Frontal cortex (tissue), 4 donors: ENCODE results near the gene TNS1. TPM values are rescaled to one million over a fixed set of nuclear protein-coding genes. Genes with fewer than 3 reads are reported as not detected.
A peak's percentile ranks its signal among the peaks of the same experiment; 100 is the strongest.

Experiments
- DNase-seq, 2 donors: peaks; one replicate each; pipeline ENCODE4 v3.0.0; 2012; ENCODE audit warnings: low spot score in 2 of 2
- FAIRE-seq: peaks from 2 replicates; lab custom pipeline; 2012; peaks lifted over from hg19 to GRCh38; lab: Jason Lieb, UNC
- total RNA-seq: library from RNA; depleted of rRNA; stranded (reverse); fragments of >200 nt; gene quantifications from one replicate; pipeline ENCODE4 v1.2.3, GENCODE V29; 2014
- donor health status: control.
- donor health status: control.
- donor health status: control.

The TNS1 gene
- total RNA-seq, 1 donor from 2014 or later = 3.7 TPM

DNA sequence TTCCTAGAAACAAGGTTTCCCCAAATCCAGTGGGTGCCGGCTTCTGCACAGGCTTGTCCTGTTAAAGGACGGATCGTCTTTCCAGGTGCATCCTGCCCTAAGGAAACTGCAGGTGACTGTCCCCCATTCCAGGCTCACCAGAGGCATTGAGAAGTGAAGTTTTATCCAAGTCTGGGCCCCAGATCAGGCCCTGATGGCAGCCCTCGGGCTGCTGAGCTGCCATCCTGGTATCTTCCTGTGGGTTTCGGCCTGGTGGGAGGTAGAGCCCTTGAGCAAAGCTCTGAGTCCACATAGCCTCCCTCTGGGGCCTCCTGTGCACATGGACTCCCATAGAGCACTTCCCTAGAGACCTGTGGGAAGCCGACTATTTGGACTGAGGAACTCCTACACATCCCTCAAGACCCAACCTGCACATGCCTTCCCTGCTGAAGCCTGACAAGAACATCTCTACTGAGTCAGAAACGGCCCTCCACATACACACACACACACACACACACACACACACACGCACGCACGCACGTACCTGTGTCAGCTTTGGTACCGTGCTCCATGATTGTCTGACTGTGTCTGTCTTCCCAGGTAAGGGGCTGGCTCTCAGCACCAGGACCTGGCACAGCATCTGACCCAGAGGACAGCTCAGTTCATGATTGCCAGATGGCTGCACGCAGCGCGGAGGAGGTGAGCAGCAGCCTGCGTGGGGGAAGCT, 16.4 kb downstream of the TNS1 start:
- FAIRE-seq = no peak
- no peak for DNase-seq

DNA sequence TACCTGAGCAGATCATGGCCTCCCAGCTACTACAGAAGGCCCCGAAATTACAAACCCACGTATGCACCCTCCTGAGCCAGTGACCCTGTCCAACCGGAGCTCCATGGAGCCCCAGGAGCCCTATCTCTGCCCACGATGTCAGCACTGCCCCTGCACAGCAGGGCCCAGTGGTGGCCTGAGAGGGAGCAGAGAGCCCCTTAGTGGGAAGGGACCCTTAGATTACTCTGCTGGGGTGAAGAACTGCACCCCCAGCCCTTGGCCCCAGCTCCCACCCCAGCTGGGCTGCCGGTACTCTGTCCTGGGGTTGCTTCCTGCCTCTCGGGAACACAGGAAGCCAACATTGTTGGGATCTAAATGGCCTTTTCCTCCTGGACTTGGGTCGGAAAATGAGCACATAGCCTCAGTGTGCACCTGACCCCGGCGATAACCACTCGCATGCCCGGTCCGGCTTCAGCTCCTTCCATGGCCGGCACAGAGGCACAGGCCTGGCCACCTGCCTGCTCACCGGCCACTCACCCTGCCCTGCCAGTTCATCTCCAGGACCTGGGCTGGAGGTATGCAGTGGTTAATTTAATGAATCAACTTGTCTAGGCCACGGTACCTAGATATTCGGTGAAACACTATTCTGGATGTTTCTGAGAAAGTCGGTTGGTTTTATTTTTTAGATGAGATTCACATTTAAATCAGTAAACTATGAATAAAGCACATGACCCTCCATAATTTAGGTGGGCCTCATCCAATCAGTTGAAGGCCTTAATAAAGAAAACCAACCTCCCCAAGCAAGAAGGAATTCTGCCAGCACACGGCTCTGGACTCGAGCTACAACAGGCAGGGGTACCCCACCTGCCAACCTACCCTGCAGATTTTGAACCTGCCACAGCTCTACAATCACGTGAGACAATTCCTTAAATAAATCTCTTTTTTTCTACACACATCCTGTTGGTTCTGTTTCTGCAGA, 19.2 kb downstream of the TNS1 start:
- FAIRE-seq (no peak), DNase-seq (no peak)

DNA sequence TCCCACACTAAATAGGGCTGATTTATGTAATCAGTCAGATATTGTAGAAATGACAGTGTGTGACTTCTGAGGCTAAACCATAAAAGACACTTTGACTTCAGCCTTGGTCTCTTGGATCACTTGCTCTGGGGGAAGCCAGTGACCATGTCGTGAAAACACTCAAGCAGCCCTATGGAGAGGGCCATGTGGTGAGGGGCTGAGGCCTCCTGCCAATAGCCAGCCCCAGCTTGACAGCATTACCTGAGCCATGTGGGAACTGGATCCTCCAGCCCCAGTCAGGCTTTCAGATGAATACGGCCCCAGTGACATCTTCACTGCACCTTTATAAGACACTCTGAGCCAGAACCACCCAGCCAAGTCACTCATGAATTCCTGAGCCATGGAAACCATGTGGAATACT, 20.8 kb downstream of the TNS1 start:
- no peak for FAIRE-seq
- no peak for DNase-seq

DNA sequence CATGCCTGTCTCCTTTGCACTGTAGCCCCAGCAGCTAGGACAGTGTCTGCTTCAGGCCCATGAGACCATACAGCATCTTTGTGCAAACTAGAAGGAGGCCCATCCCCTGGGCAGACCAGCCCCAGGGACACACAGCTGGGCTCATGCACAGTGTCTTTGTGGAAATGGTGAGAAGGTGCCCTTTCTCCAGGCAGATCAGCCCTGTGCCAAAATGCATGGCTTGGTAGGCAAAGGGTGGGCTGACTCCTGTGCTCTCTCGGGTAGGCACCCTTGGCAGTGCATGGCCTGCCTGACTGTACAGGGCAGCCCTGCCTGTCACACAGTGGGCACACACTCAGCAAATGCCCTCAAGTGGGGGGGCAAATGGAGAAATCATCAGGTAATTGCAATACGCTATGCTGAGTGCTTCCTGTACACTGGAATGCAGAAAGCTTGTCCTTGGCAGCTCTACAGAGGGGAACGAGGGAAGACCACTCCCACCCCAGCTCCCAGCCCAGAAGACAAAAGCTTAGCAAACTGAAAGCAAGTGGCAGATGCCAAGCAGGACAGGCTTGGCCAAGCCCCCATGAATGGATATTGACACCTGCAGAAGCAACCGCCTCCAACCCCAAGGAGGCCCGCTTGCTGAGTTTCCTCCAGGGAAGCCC, 21.6 kb downstream of the TNS1 start:
- DNase-seq (no peak), FAIRE-seq (no peak)

DNA sequence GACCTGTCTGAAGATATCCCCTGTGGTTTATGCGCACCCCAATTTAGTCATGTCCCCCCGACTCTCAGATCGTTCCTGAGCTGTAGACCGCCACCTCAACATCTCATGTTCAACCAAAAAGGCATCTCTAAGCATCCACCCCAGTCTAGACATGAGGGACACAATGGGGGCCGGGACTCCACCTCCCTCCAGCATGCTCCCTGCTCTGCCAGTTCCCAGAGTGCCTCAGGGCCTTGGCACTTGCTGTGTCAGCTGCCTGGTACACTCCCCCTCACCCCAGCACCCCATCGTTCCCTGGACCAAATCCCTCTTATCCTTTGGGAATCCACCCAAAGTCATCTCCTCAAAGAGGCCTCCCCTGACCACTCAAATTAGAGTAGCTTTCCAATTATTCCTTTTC, 22.2 kb downstream of the TNS1 start:
- DNase-seq (no peak), FAIRE-seq (no peak)

DNA sequence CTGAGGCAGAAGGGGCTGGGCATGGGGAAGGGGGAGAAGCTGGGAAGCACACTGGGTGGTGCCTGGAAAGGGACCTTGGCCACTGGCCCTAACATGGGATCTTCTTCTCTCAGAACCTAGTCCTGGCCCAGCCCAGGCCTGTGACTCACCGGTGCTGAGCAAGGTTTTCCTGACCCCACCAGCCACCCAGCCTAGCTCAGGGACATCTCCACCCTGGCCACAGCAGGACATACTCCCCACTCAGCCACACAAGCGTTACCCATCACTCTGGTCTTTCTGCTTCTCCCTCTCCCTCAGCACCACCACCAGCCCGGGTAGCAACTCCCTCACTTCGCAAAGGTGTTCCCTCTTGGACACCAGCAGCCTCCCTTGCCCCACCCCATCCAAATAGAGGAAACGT, 22.8 kb downstream of the TNS1 start:
- DNase-seq = no peak

DNA sequence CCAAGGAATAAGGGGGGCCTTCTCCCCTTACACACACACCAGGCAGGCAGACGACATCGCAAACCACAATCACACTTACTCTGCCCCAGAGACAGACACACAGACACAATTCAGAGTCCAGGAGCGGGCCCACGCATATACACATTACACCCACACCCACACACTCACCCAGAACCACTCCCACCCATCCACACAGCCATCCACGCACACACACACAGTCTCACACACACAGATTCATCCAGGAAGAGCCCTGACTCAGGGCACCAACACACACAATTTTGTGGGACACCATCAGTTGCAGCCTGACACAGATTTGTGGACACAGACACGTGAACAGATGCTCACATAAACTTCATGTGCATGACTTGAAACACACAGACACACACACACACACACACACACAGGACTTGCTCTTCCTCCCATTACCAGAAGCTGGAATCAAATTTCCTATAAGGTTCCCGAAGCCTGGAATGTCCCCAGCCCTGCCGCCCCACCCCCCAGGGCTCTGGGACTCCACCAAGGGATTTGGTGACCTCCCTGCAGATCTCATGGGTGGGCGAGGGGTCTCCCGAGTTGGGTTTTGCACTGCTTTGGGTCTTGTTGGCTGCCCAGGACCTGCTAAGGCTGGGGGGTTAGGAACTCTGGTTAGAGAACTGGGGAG, 23.5 kb downstream of the TNS1 start:
- FAIRE-seq (no peak), DNase-seq (no peak)

More for the DNA sequence above, 22.8 kb downstream of the TNS1 start:
- no peak for FAIRE-seq

DNA sequence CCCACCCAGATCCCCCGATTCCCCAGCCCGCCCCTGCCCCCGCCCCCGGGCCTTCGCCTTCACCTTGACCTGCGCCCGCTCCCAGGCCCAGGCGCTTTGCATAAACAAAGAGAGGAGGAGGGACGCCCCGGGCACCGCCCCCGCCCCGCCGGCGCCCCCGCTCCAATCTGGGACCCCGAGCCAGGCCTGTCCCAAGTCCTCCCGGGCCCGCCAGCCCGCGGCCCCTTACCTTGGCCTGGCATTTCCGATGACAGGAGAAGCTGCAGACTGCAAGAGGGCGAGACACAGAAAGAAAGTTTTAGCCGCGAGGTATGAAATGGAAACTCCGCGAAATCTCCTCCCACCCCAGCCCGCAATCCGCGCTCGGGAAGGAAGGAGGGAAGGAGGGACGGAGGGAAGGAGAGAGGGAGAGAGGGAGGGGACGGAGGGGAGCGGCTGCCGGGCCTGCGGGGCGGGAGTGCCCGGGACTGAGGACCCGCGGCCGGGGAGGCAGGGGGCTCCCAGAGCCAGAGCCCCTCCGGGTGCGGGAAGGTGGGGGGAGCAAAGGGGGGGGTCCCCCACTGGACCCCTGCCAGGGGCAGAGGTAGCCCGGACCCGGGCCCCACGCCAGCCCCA, 24.2 kb downstream of the TNS1 start:
- no peak for FAIRE-seq
- no peak for DNase-seq

DNA sequence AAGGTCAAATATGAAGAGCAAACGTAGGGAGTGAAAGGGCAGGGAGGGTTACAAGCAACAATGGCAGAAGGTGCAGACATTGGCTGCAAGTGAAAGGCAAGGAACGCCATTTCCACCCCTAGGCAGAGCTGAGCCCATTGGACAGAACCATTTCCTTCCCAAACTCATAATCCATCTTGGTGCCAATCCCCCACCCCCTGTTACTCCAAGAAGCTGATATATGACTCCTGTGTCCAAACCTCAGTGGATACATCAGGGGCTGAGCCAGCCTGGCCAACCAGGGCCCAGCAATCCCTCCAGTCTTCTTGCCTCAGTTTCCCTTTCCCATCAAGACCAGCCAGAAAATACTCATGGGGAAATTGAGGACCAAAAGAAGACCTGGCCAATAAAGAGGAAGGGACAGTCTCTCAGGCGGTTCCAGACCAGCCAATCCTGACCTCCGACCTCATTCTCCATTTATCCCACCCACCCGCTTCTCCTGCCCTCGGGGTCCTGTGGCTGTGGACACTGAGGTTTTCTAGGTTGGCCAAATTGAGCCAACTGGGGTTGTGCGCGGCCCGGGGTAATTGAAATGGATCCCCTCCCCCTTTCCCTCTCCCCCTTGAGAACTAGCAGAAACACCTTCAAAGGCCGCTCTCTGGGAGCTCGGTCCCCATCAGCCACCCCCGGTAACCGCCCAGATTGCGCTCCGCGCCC, 24.8 kb downstream of the TNS1 start:
- no peak for DNase-seq
- FAIRE-seq = no peak

DNA sequence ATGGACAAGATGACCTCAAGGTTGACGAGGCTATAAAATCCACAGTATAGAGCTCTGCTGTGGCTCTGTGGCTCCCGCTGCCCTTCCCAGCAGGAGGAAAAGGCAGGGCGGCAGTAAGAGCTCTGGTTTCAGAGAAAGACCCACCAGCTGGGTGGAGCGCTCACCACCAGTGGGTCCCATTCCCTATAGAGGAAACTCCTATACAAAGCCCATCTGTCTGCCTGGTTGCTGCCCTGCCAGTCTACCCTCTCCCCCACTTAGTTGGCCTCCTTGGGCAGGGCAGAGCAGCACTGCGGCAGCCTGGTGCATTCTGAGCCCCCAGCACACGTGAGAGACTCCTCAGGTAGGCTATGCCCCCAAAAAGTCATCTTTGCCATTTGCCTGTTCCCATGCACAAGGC, 26.5 kb downstream of the TNS1 start:
- FAIRE-seq = no peak
- DNase-seq = no peak

DNA sequence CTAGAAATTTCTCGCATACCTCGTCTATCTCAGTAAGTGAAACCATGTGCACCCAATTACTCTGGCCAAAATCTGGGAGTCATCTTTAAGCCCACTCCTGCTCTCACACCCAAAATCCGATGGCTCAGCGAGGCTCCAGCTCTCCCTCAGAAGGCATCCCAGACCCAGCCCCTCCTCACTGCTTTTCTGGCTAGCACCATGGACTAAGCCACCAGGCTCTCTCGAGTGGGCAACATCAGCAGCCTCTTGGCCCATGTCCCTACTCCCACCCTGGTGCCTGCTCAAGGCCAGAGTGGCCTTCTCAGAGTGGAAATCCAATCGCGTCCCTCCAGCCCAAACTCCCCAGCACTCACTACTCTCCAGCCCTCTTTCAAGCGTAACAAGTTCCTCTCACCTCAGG, 27.2 kb downstream of the TNS1 start:
- FAIRE-seq (no peak), DNase-seq (no peak)

DNA sequence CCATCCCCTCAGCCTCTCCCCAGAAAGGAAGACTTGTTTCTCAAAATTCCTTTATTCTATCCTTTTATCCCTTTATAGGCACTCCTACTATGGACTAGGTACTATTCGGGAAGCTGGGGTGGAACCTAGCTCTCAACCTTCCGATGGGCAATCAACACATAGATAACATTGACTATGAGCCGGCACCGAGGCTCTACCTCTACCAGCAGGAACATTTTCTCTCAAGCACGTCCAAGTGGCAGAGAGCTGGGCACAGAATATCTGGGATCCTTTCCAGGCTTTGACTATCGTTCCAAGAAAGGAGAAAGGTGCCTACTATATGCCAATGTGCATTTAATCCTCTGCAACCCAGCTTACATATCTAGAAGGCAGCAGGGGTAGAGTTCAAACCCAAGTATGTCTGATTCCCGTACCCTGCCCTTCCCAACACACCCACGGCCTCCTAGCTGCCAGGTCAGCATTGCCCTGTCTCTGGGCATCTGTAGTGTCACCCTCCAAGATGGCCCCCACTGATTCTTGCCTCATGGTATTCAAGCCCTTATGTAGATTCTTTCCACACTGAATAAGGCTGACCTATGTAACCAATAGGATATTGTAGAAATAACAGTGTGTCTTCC, 28.3 kb downstream of the TNS1 start:
- DNase-seq (no peak), FAIRE-seq (no peak)

DNA sequence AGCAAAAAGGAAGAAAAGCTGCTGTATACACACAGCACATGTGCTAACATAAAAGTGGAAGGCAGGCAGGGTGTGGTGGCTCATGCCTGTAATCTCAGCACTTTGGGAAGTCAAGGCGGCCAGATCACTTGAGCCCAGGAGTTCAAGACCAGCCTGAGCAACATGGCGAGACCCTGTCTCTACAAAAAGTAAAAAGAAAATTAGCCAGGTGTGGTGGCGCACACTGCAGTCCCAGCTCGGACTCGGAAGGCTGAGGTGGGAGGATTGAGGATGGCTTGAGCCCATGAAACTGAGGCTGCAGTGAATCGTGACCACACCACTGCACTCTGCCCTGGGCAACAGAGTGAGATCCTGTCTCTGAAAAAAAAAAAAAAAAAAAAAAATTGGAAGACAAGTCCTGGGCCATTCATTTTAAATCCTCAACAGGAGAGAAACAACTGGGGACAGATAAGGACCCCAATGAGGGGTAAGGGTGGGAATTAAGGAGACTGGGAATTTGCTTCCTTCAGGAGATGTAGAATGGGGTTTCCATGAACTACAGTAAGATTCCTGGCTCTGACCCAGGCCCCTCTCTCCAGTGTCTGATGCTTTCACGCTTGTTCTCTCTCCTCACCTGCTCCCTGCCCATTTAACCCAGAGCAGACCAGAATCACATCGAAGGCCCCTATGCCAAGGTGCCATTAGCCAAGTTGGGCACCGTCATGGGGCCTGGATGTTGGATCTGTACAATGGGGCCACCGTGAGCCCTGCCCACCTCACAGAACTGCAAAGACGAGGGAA, 29.6 kb downstream of the TNS1 start:
- DNase-seq (no peak), FAIRE-seq (no peak)

DNA sequence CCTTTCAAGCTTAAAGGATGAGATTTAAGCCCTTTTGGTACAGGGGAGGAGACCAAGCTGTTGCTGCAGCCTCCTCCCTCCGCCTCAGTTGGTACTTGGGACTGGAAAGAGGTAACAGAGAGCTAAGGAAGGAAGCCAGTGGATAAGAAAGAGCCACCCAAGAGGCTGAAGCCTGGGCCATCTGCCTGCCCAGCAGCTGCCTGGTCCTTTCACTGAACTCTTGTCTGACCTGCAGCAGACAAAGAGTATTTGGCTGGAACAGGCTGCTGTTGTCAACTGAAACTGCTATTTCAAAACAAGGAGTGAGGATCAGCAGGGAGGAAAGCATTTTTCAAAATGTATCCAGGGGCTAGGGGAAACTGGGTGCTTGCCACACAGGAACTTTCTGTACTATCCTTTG, 30.3 kb downstream of the TNS1 start:
- FAIRE-seq (no peak), DNase-seq (peak in 1 of 2 donors; percentile 35)

DNA sequence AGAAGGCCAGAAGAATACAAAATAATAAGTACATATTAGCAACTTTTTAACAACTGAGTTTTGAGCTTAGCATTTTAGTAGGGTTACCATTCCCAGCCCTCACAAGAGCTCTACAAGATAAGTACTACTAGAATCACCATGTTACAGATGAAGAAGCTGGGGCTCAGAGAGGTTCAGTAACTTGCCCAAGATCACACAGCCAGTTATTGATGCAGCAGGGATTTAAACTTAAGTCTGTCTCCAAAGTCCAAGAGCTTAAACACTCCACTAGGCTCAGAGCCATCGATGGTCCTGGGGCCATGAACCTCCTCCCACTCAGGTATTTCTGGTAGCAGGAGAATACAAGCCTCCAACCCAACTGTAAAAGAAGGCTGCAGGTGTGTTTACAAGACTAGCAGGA, 30.8 kb downstream of the TNS1 start:
- no peak for DNase-seq
- FAIRE-seq = no peak

DNA sequence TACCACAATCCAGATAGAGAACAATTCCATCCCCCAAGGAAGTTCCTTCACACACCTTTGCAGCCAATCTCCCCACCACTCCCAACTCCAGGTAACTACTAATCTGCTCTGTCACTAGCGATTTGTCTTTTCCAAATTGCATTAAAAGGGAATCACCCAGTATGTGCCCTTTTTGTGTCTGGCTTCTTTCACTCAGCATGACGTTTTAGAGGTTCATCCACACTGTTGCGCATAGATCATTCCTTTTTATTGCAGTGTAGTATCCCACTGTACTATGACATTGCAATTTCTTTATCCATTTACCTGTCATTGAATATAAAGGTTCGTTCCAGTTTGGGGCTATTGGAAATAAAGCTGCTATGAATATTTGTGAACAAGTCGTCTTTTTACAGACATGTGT, 31.6 kb downstream of the TNS1 start:
- DNase-seq (no peak), FAIRE-seq (no peak)

DNA sequence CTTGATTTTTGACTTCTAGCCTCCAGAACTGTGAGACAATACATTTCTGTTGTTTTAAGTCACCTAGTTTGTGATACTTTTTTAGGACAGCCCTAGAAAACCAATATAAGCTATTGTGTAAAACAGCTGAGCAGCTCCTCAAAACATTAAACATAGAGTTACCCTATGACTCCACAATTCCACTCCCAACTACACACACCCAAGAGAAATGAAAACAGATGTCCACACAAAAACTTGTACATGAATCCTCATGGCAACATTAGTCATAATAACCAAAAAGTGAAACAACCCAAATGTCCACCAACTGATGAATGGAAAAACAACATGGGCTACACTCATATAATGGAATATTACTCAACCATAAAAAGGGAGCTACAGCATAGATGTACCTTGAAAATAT, 32.6 kb downstream of the TNS1 start:
- FAIRE-seq = no peak
- no peak for DNase-seq

DNA sequence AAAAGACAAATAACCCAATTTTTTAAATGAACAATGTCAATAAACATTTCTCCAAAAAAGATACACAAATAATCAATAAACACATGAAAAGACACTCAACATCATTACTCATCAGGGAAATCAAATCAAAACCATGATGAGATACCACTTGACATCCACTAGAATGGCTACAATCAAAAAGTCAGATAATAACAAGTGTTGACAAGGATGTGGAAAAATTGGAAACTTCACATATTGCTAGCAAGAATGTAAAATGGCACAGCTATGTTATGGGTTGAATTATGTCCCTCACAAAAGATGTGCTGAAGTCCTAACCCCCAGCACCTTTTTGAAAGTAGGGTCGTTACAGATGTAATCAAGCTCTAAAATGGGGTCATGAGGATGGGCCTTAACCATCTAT, 33.2 kb downstream of the TNS1 start:
- FAIRE-seq (peak; percentile 19), DNase-seq (no peak)
